Neural progenitor cell (in vitro differentiated cells): Measurements from ENCODE around the gene SLC28A3. TPM values are rescaled to one million over a fixed set of nuclear protein-coding genes. Genes with fewer than 3 reads are reported as not detected.

Source experiments
- DNase-seq: peaks from one replicate; pipeline ENCODE4 v3.0.0-alpha.2; 2016; ENCODE audit warnings: low spot score
- H2AFZ ChIP-seq: fragments of 200-600 bp; sonication (generic); replicated peaks from 2 replicates; pipeline ENCODE4 v1.6.1; 2016; ENCODE audit warnings: antibody characterized with exemption
- H3F3A ChIP-seq: fragments of 200-600 bp; sonication (generic); 2 replicates; pipeline ENCODE4 v1.6.1; 2016; ENCODE audit warnings: antibody characterized with exemption, low read depth
- H3K27ac ChIP-seq: fragments of 200-600 bp; sonication (generic); 2 replicates; pipeline ENCODE4 v1.5.1; 2016; ENCODE audit warnings: mild to moderate bottlenecking
- H3K27me3 ChIP-seq: fragments of 200-600 bp; sonication (generic); 2 replicates; pipeline ENCODE4 v1.6.1; 2016; ENCODE audit warnings: mild to moderate bottlenecking, moderate library complexity
- H3K36me3 ChIP-seq: fragments of 200-600 bp; sonication (generic); 2 replicates; pipeline ENCODE4 v1.5.1; 2016
- H3K4me1 ChIP-seq: fragments of 200-600 bp; sonication (generic); 2 replicates; pipeline ENCODE4 v1.6.1; 2016; ENCODE audit warnings: mixed run types
- H3K4me2 ChIP-seq: fragments of 200-600 bp; sonication (generic); 2 replicates; pipeline ENCODE4 v1.6.1; 2016
- H3K4me3 ChIP-seq: fragments of 200-600 bp; sonication (generic); 2 replicates; pipeline ENCODE4 v1.5.1; 2016
- H3K79me2 ChIP-seq: fragments of 200-600 bp; sonication (generic); 2 replicates; pipeline ENCODE4 v1.6.1; 2016; ENCODE audit warnings: low read depth
- H3K9ac ChIP-seq: fragments of 200-600 bp; sonication (generic); 2 replicates; pipeline ENCODE4 v1.6.1; 2016
- H3K9me3 ChIP-seq: fragments of 200-600 bp; sonication (generic); 2 replicates; pipeline ENCODE4 v1.5.1; 2016; ENCODE audit warnings: low read depth
- H4K20me1 ChIP-seq: fragments of 200-600 bp; sonication (generic); 2 replicates; pipeline ENCODE4 v1.6.1; 2016; ENCODE audit warnings: low read depth
- H3K27ac Mint-ChIP-seq: 3 replicates; pipeline ENCODE4 v1.8.0; 2021; ENCODE audit warnings: mixed read lengths
- H3K27me3 Mint-ChIP-seq: 2 replicates; pipeline ENCODE4 v1.8.0; 2022; ENCODE audit warnings: low read depth, mild to moderate bottlenecking, inconsistent platforms, moderate library complexity, mixed read lengths; ENCODE audit not compliant: insufficient read depth
- H3K36me3 Mint-ChIP-seq: 3 replicates; pipeline ENCODE4 v1.8.0; 2021; ENCODE audit warnings: mixed read lengths
- H3K4me1 Mint-ChIP-seq: 3 replicates; pipeline ENCODE4 v1.8.0; 2021; ENCODE audit warnings: mixed read lengths
- H3K4me3 Mint-ChIP-seq: 3 replicates; pipeline ENCODE4 v1.8.0; 2021; ENCODE audit warnings: mild to moderate bottlenecking, moderate library complexity, mixed read lengths
- H3K9me3 Mint-ChIP-seq: 3 replicates; pipeline ENCODE4 v1.8.0; 2020; ENCODE audit warnings: mixed read lengths
- CTCF ChIP-seq: fragments of 200-600 bp; sonication (generic); IDR thresholded peaks from 2 replicates; pipeline ENCODE4 v1.5.1; 2017; ENCODE audit warnings: antibody characterized with exemption, mild to moderate bottlenecking
- EZH2 ChIP-seq: fragments of 200-600 bp; sonication (generic); IDR thresholded peaks from 2 replicates; pipeline ENCODE4 v1.6.1; 2017; ENCODE audit warnings: antibody characterized with exemption, mild to moderate bottlenecking, moderate library complexity
- EZH2phosphoT487 ChIP-seq: fragments of 200-600 bp; sonication (generic); IDR thresholded peaks from 2 replicates; pipeline ENCODE4 v1.6.1; 2017; ENCODE audit warnings: antibody characterized with exemption
- total RNA-seq: library from RNA; depleted of rRNA; stranded (reverse); fragments of >200 nt; gene quantifications from 2 replicates; pipeline ENCODE4 v1.2.3, GENCODE V29; 2015; ENCODE audit warnings: low replicate concordance

Gene SLC28A3
- total RNA-seq, 1 donor from 2014 or later, result not detected

GRCh38 chr9:84285381-84285780 is 55.2 kb downstream of the SLC28A3 start:
- H3K27ac Mint-ChIP-seq, result no peak overlapping the region
- Histone ChIP-seq H3K9me3 (no peaks in the 10 kb centered on the region), H3K9ac (no peak overlapping the region), H4K20me1 (no peaks in the 10 kb centered on the region), H3K4me2 (no peak overlapping the region), H3K4me1 (peaks cover 18% of the 10 kb centered on the region), H3K27me3 (no peaks in the 10 kb centered on the region), H2AFZ (no peak overlapping the region), H3K79me2 (no peaks in the 10 kb centered on the region), H3K27ac (no peak overlapping the region), H3K4me3 (no peak overlapping the region), H3K36me3 (no peaks in the 10 kb centered on the region), H3F3A (no peaks in the 10 kb centered on the region)
- no peaks in the 10 kb centered on the region for H3K36me3 Mint-ChIP-seq
- TF ChIP-seq EZH2, result no peak
- TF ChIP-seq EZH2phosphoT487, result no peak
- no peak for TF ChIP-seq CTCF
- no peak overlapping the region for H3K4me3 Mint-ChIP-seq
- DNase-seq, result no peak
- peaks cover 8% of the 10 kb centered on the region for H3K27me3 Mint-ChIP-seq
- no peaks in the 10 kb centered on the region for H3K4me1 Mint-ChIP-seq
- H3K9me3 Mint-ChIP-seq, result no peaks in the 10 kb centered on the region

GRCh38 chr9:84283946-84284345 is 56.6 kb downstream of the SLC28A3 start:
- no peaks in the 10 kb centered on the region for H3K9me3 ChIP-seq
- H3K36me3 ChIP-seq, result no peaks in the 10 kb centered on the region
- no peak for TF ChIP-seq EZH2
- no peak for TF ChIP-seq CTCF
- TF ChIP-seq EZH2phosphoT487, result no peak
- H3K36me3 Mint-ChIP-seq, result no peaks in the 10 kb centered on the region
- no peak for DNase-seq
- peaks cover 17% of the 10 kb centered on the region for H3K4me1 ChIP-seq
- H2AFZ ChIP-seq, result no peak overlapping the region
- no peaks in the 10 kb centered on the region for H3F3A ChIP-seq
- no peaks in the 10 kb centered on the region for H3K27me3 ChIP-seq
- H3K9me3 Mint-ChIP-seq, result no peaks in the 10 kb centered on the region
- H3K27ac Mint-ChIP-seq, result no peak overlapping the region
- no peak overlapping the region for H3K27ac ChIP-seq
- no peaks in the 10 kb centered on the region for H4K20me1 ChIP-seq
- peaks cover under 1% of the 10 kb centered on the region for H3K27me3 Mint-ChIP-seq
- no peak overlapping the region for H3K4me3 ChIP-seq
- no peaks in the 10 kb centered on the region for H3K4me1 Mint-ChIP-seq
- H3K4me3 Mint-ChIP-seq, result no peak overlapping the region
- H3K4me2 ChIP-seq, result no peak overlapping the region
- no peaks in the 10 kb centered on the region for H3K79me2 ChIP-seq
- H3K9ac ChIP-seq, result no peak overlapping the region

- Histone ChIP-seq H4K20me1 (no peaks in the 10 kb centered on the region), H3F3A (no peaks in the 10 kb centered on the region), H3K4me3 (no peak overlapping the region), H3K9ac (no peak overlapping the region), H3K79me2 (no peaks in the 10 kb centered on the region), H3K4me1 (peaks cover 15% of the 10 kb centered on the region), H3K27me3 (peaks cover 7% of the 10 kb centered on the region), H3K9me3 (no peaks in the 10 kb centered on the region), H2AFZ (no peak overlapping the region), H3K27ac (no peak overlapping the region), H3K4me2 (no peak overlapping the region), H3K36me3 (no peaks in the 10 kb centered on the region)
- Mint-ChIP-seq H3K27me3 (peaks cover 2% of the 10 kb centered on the region), H3K36me3 (no peaks in the 10 kb centered on the region), H3K4me3 (no peak overlapping the region), H3K27ac (no peak overlapping the region), H3K4me1 (peaks cover 12% of the 10 kb centered on the region), H3K9me3 (no peaks in the 10 kb centered on the region)
- no peak for DNase-seq
- TF ChIP-seq EZH2phosphoT487, result no peak
- TF ChIP-seq EZH2, result no peak
- TF ChIP-seq CTCF, result no peak
Measured at GRCh38 chr9:84278130-84278529, 62.4 kb downstream of the SLC28A3 start.

- Mint-ChIP-seq H3K9me3 (no peaks in the 10 kb centered on the region), H3K36me3 (no peaks in the 10 kb centered on the region), H3K27ac (no peak overlapping the region), H3K4me1 (peaks cover 14% of the 10 kb centered on the region), H3K27me3 (peaks cover 2% of the 10 kb centered on the region), H3K4me3 (no peak overlapping the region)
- no peaks in the 10 kb centered on the region for H4K20me1 ChIP-seq
- H3K27ac ChIP-seq, result no peak overlapping the region
- no peak overlapping the region for H3K9ac ChIP-seq
- no peak overlapping the region for H3K4me3 ChIP-seq
- no peak for DNase-seq
- TF ChIP-seq EZH2 (no peak), CTCF (no peak), EZH2phosphoT487 (no peak)
- no peak overlapping the region for H2AFZ ChIP-seq
- H3K27me3 ChIP-seq, result peaks cover 12% of the 10 kb centered on the region
- H3K4me2 ChIP-seq, result no peak overlapping the region
- H3K36me3 ChIP-seq, result no peaks in the 10 kb centered on the region
- H3K9me3 ChIP-seq, result no peaks in the 10 kb centered on the region
- no peaks in the 10 kb centered on the region for H3K79me2 ChIP-seq
- H3K4me1 ChIP-seq, result peaks cover 16% of the 10 kb centered on the region
- no peaks in the 10 kb centered on the region for H3F3A ChIP-seq
Measured at GRCh38 chr9:84277646-84278045, 62.9 kb downstream of the SLC28A3 start.
